ENCODE data around the gene SNUPN. TPM values are rescaled to one million over a fixed set of nuclear protein-coding genes. Genes with fewer than 3 reads are reported as not detected.
A peak's percentile ranks its signal among the peaks of the same experiment; 100 is the strongest.

Gene SNUPN
- polyA plus RNA-seq, 1 experiment: 36.6 TPM

DNA sequence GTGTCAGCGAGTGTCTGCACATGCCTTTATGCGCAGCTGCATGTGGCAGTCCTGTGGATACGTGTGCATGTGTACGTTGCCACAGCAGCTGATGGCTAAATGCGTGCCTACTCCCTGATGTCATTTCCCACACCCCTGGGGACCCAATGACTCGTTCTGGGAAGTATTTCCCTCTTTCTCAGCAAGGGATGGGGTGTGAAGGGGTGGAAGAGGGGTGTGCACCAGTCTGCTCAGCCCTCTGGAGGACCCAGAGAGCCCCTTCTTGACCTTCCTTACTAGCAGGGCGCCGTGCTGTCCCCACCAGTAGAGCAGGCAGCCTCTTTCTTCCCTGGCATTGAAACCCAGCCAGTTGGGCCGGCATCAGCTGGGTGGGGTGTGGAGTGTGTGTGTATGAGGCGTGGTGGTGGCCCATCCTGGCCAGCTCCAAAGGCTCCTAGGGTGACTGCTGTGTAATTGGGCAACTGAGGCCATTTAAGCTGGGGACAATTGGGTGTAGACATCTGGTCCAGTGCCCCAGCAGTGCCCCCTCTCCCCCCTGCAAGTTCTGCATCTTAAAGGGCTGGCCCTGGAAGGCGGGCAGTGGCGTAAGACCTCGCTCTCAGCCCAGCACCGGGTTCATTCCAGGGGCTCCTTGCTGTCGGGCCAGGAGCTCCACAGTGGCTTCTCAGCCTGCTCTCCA lies 41.4 kb upstream of the SNUPN start:
- no peaks in the 10 kb centered on the region for H3K27me3 ChIP-seq (ENCODE audit: control insufficient read depth, insufficient read depth, low read length)
- CTCF ChIA-PET: no interaction called here
- H3K4me3 ChIP-seq (ENCODE audit: low read depth, low read length): no peak overlapping the region

DNA sequence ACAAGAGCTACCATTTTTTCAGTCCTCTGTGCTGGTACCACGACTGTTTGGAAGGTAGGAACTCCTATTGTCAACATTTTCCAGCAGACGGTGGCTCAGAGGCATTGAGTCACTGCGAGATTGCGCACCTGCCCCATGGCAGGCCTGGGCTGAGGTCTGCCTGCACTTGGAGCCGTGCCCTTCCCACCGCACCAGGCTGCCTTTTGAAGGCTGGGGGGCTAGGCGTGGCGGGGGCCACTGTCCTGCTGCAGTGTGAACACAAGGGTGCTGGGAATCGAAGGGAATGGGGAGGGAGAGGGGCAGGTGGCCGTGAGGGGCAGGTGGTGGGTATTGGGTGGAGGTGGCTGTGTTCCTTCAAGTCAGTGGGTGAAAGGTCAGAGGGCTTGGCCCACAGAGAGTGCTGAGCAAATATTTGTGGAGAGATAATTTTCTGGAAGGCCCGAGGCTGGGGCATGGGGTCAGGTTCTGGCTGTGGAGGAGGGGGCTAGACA lies 38.5 kb upstream of the SNUPN start:
- Histone ChIP-seq H3K4me3 (ENCODE audit: low read depth, low read length) (no peak overlapping the region), H3K9me3 (ENCODE audit: control insufficient read depth, insufficient read depth, low read length) (no peaks in the 10 kb centered on the region; the same call in 1 of the 2 replicates), H3K27ac (ENCODE audit: low read depth, low read length) (no peak overlapping the region), H3K27me3 (ENCODE audit: control insufficient read depth, insufficient read depth, low read length) (no peaks in the 10 kb centered on the region)
- no peak for DNase-seq (ENCODE audit: low read depth, low spot score)
- CTCF ChIA-PET: no interaction called here
- POLR2A ChIA-PET: interaction anchor here (1.1 kb wide), 1 partner anchor 16 kb away, joined by 3 read pairs; no protein-coding TSS in a partner anchor
- TF ChIP-seq, protein P1, sequence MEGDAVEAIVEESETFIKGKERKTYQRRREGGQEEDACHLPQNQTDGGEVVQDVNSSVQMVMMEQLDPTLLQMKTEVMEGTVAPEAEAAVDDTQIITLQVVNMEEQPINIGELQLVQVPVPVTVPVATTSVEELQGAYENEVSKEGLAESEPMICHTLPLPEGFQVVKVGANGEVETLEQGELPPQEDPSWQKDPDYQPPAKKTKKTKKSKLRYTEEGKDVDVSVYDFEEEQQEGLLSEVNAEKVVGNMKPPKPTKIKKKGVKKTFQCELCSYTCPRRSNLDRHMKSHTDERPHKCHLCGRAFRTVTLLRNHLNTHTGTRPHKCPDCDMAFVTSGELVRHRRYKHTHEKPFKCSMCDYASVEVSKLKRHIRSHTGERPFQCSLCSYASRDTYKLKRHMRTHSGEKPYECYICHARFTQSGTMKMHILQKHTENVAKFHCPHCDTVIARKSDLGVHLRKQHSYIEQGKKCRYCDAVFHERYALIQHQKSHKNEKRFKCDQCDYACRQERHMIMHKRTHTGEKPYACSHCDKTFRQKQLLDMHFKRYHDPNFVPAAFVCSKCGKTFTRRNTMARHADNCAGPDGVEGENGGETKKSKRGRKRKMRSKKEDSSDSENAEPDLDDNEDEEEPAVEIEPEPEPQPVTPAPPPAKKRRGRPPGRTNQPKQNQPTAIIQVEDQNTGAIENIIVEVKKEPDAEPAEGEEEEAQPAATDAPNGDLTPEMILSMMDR (IDR thresholded peaks at IDR 0.05; ENCODE audit: low read depth, low read length): no peak

More for the DNA sequence above, 41.4 kb upstream of the SNUPN start:
- Histone ChIP-seq H3K9me3 (ENCODE audit: control insufficient read depth, insufficient read depth, low read length) (no peaks in the 10 kb centered on the region; the same call in 1 of the 2 replicates), H3K27ac (ENCODE audit: low read depth, low read length) (peak overlapping the region; percentile 99)
- TF ChIP-seq, protein P1 (IDR thresholded peaks at IDR 0.05; ENCODE audit: low read depth, low read length): no peak
- DNase-seq (ENCODE audit: low read depth, low spot score): peak; percentile 91
- POLR2A ChIA-PET: interaction anchor here (0.8 to 1.9 kb wide), 4 partner anchors 20 to 47 kb away, joined by 3 to 11 read pairs (median 6); partner anchors contain the start of genes IMP3, SNUPN and SNX33

DNA sequence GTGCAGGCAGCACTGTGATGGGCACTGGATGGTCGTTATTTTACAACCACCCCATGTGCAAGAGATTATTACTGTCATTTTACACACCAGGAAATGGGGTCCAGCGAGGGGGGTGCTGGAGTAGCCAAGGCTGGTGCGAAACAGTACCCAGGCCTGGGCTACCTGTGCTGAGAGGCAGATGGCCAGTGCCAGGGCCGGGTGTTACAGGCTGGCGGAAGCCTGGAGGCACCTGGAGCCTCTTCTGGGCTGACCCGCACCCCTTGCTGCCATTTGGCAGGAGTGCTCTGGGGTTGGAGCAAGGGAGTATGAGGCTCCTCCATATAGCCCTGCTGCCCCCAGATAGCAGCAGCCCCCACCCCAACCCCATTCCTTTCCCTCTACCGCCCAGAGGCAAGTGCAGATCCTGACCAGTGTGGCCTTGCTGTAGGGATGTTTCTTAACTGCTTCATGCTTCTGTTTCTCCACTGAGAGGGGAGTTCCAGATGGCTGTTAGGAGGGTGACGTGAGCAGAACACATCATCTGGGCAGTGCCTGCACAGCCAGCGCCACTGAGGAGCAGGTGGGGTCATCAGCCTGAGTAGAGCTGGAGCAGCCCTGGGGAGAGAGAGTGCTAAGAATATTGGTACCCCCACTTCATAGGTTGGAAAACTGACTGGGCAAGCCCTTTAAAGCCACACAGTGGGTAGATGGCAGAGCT lies 37.4 kb upstream of the SNUPN start:
- no peak for DNase-seq (ENCODE audit: low read depth, low spot score)
- CTCF ChIA-PET: no interaction called here
- H3K27ac ChIP-seq (ENCODE audit: low read depth, low read length): no peak overlapping the region
- POLR2A ChIA-PET: interaction anchor here (0.6 kb wide), 1 partner anchor 38 kb away, joined by 4 read pairs; no protein-coding TSS in a partner anchor
- no peak overlapping the region for H3K4me3 ChIP-seq (ENCODE audit: low read depth, low read length)
- no peaks in the 10 kb centered on the region for H3K9me3 ChIP-seq (ENCODE audit: control insufficient read depth, insufficient read depth, low read length)
- TF ChIP-seq, protein P1 (IDR thresholded peaks at IDR 0.05; ENCODE audit: low read depth, low read length): no peak
- H3K27me3 ChIP-seq (ENCODE audit: control insufficient read depth, insufficient read depth, low read length): no peaks in the 10 kb centered on the region

DNA sequence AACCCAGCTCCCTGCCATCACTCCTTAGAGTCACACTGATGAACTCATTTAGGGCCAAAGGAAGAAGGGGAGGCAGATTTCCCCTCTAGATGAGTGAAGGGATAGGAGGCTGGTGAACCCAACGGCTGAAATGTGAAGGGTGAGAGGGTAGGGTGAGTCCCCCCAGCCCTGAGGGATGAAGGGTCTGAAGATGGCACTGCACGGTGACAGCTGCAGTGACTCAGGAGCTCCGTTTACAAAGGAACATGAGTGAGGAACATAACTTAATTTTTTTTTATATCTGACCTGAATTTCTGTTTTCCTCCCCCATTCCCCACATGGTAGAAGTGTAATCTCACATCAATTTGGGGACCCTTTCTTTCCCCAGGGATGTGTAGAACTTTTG lies 36.2 kb upstream of the SNUPN start:
- DNase-seq (ENCODE audit: low read depth, low spot score): no peak
- H3K4me3 ChIP-seq (ENCODE audit: low read depth, low read length): peak overlapping the region; percentile 29
- H3K9me3 ChIP-seq (ENCODE audit: control insufficient read depth, insufficient read depth, low read length): no peaks in the 10 kb centered on the region
- no peaks in the 10 kb centered on the region for H3K27me3 ChIP-seq (ENCODE audit: control insufficient read depth, insufficient read depth, low read length)
- ChIA-PET POLR2A (interaction anchor here (0.6 to 1.8 kb wide), 11 partner anchors 9 to 293 kb away, joined by 3 to 32 read pairs (median 7); partner anchors contain the start of genes IMP3, MAN2C1 and SNX33), CTCF (interaction anchor here (0.6 to 2.1 kb wide), 3 partner anchors 14 to 228 kb away, joined by 3 to 10 read pairs (median 8); partner anchors contain the start of gene SNX33)
- H3K27ac ChIP-seq (ENCODE audit: low read depth, low read length): peak overlapping the region; percentile 98
- TF ChIP-seq, protein P1 (IDR thresholded peaks at IDR 0.05; ENCODE audit: low read depth, low read length): no peak
